HG02678 (cell line): ENCODE results near the gene ADGRL2.

Experiments
- ATAC-seq: cut with Tn5 transposase; IDR thresholded peaks from one replicate; pipeline ENCODE4 v1.9.1; 2021; ENCODE audit warnings: mild to moderate bottlenecking, moderate library complexity; ENCODE audit not compliant: unreplicated experiment

The ADGRL2 gene

GRCh38 chr1:81899214-81899821 is 98.6 kb downstream of the ADGRL2 start:
- ATAC-seq: no peak

GRCh38 chr1:81907575-81907974 is 106.8 kb downstream of the ADGRL2 start:
- no peak for ATAC-seq

DNA sequence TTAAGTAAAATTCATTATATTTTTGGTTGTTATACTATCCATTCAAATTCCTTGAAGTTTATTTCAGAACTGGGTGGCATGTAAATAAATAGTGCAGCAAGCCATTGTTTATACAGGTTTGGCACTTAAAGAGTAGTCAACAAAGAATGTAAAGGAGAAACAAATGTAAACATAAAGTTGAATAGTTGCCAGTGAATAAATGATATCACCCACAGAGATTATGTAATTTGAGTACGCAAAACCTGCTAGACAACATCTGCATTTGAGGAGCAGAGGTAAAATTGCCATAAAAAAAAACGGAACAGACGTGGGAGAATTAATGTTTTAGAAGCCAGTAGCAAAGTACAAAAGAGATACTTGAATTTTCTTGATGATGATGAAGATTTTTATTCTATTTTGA is 111.6 kb downstream of the ADGRL2 start:
- no peak for ATAC-seq

DNA sequence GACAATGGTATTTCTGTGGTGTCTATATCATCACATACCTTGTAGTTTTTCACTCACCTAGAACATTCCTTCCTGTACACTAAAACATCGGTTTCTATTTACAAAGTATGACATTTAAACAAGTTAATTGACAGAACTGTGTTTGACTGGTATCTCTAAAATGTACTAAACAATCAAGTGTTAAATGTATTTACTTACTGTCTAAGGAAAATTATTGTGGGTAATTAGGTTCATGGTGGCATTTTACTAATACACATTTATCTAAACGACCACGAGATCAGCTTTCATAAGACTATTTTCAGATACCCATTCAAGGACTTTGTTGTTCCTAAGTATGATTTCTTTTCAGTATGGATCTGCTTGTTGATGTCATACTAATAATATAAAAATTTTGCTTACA is 115.2 kb downstream of the ADGRL2 start:
- ATAC-seq: no peak

- ATAC-seq: no peak
Measured at GRCh38 chr1:81920245-81920740, 119.6 kb downstream of the ADGRL2 start.

DNA sequence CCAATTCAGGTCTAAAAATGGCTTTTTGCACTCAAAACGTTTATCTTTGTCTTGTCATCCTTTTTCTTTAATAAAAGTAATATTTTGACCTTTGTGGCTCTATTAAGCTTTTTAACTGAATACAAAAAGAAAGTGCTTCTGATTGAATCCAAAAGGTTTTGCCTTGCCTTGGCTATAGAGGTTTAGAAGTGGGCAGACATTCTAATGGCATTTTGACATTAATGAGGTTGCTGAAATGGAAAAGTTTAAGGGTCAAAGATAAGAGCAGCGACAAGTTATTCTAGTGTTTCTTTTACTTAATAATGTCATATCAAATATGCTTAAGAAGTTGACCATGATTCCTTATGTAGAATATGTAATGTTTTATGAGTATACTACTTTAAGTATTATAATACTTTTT is 120.2 kb downstream of the ADGRL2 start:
- no peak for ATAC-seq

DNA sequence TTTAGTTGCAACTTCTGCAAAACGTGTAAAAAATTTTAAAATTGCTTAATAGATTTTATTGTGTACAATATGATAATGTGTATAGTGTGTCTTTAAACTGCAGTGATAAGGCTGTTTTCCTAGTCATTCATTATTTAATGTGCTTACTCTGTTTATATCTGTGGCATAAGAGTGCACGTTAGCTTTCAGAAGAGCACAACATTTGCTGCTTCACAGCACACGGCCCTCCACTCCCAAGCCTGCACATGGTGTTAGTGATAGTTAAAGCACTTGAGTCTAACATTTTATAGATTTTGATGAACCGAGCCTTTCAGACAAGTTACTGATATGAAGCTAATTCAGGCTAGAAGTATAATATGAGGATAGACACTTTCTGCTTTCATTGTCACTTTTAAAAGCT is 120.6 kb downstream of the ADGRL2 start:
- no peak for ATAC-seq

DNA sequence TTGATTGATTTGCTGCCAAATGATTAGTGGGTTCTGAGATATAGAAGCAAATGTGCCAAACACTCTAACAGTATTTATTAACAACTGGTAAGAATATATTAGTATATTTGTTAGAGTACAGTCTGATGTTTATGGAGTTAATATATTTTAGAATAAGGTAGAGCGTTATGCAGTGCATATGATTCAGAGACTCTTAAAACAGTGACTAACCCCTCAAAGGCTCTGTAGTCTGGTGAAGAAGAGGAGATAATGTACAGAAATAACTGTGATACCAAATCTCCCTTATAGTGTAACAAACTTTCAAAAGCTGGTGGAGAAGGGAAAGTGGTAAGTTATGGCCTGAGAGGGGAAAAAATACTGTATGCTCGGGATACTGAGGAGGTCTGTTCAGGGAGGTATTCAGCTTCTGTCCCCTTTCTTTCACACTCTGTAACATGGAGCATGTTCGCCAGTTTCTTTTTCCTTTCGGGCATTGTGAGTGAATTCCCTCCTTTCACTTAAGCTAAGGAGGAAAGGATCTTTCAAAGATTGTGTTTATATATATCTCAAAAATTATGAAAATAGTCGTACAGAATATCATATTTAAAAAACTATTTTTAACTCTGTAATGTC is 121.2 kb downstream of the ADGRL2 start:
- ATAC-seq: no peak

- ATAC-seq: no peak
Measured at GRCh38 chr1:81922955-81923354, 122.2 kb downstream of the ADGRL2 start.

DNA sequence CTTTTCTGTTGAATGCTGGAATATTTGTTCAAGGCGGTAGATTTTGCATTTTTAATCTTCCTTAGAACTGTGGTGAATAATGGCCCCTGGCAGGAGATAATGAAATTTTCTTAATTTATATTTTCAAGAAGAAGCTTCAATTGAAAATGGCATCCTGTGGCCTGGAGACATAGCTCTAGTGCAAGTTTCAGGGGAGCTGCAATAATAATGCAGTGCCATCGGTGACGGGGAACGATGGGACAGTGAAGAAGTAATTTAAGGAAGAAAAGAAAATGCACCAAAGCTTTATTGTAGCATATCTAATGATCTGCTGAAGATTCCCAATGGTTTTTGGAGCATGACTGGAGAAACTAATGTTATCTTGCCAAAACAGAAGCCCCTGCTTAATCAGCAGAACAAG is 128.4 kb downstream of the ADGRL2 start:
- no peak for ATAC-seq

- ATAC-seq: no peak
Measured at GRCh38 chr1:81936853-81937252, 136.1 kb downstream of the ADGRL2 start.

GRCh38 chr1:81937791-81938450 is 137.2 kb downstream of the ADGRL2 start:
- no peak for ATAC-seq

DNA sequence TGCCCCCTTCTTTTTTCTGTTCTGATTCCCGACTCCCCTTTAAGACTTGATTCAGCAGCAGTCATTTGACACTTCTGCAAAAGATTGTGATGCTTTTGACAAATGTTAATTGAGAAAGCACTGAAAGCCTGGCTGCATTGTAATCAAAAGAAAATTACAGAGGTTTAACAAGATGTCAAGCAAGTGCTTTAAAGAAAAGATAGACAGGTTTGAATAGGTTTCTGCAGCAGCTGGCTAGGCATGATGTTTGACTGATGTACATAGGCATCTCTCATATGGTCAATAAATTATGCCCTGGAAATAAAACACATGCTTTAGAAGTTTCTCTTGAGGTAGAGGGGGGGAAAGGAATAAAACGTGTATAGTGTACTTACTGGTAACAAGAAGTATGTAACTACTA is 147.8 kb downstream of the ADGRL2 start:
- ATAC-seq: no peak

DNA sequence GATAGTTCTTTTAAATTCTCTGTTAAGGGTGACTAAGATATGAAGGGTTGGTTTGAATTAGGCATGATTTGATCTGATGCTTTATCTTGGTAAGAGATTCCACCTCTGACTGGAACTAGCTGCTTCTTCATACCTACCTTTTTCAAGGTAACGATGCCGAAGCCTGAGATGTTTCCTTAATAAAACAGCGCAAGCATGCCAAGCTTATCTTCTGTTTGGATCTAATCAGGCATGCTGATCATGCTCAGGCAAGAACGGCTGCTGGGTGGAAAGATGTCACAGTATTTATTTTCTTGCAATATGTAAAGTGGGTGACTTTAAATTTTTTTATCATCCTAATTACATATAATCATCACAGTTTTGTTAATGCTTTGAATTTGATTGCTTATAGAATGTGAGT is 148.7 kb downstream of the ADGRL2 start:
- no peak for ATAC-seq

DNA sequence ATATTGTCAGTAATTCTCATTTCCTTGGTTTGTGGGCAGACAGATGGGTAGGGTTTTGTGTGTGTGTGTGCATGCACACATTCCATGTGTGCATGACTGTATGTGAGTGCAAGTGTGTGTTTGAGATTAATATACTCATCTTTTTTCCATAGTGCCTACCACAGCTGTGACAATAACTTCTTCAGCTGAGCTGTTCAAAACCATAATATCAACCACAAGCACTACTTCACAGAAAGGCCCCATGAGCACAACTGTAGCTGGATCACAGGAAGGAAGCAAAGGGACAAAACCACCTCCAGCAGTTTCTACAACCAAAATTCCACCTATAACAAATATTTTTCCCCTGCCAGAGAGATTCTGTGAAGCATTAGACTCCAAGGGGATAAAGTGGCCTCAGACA is 149.3 kb downstream of the ADGRL2 start:
- no peak for ATAC-seq

DNA sequence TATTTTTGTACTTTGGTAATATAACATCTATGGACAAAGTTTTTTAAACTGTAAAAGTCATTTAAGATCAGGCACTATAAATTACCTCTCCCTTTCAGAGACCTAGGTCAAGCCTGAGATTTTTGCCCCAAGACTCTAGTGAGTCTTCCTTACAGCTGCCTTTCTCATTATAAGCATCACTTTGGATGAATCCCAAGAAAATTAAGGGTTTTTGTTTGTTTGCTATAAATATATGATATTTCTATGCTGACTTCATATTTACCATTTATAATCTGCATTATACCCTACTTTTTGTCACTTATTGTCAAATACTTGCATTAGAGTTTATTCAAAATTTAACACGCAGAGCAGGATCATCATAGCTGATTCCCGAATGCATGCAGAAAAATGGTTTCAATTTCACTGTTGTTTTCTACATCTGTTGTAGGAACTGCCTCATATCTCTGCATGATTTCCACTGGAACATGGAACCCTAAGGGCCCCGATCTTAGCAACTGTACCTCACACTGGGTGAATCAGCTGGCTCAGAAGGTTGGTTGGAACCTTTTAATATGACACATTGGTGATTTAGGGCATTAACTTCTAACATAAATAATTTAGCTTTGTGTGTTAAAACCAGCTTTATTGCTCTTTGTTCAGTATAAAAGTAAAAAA is 150.0 kb downstream of the ADGRL2 start:
- no peak for ATAC-seq

GRCh38 chr1:81954534-81955020 is 153.8 kb downstream of the ADGRL2 start:
- ATAC-seq: no peak

DNA sequence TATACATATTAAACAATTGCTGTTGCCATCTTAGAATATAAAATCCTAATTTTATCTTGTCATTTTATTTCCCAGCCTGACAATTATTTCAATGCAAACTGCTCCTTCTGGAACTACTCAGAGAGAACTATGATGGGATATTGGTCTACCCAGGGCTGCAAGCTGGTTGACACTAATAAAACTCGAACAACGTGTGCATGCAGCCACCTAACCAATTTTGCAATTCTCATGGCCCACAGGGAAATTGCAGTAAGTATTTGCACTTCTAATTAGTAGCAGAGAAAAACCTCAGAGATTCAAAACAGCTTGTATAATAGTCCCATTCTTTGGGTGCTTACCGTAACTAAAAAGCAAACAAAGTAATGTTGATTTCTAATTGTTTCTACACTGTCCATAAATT is 167.2 kb downstream of the ADGRL2 start:
- no peak for ATAC-seq

GRCh38 chr1:81970416-81970815 is 169.7 kb downstream of the ADGRL2 start:
- ATAC-seq: no peak

DNA sequence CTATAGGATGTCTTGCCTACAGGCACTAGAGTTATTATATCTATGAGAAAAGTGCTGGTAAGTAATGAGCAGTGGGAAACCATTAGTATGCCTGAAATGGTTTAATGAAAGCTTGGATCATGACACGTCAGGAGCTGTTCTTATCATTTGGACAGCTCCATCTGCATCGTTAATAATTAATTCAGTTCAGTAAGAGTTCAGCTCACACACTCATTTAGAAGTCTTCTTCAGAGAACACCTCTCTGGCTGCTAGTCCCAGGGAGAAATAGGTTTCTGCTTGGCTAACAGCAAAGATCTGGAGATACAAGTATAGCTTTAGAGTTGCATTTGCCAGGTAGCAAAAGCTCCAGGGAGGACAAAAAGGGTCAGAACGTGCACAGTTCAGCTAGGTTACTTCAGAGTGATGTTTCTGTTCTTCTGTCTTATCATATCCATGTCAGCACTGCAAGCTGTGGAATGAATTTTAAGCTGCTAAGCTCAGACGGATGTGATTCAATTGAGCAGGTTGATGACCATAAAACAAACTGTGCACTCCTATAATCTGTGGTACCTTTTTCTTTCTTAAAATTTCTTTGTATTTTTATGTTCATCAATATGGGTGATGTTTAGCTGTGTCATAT is 173.6 kb downstream of the ADGRL2 start:
- no peak for ATAC-seq

DNA sequence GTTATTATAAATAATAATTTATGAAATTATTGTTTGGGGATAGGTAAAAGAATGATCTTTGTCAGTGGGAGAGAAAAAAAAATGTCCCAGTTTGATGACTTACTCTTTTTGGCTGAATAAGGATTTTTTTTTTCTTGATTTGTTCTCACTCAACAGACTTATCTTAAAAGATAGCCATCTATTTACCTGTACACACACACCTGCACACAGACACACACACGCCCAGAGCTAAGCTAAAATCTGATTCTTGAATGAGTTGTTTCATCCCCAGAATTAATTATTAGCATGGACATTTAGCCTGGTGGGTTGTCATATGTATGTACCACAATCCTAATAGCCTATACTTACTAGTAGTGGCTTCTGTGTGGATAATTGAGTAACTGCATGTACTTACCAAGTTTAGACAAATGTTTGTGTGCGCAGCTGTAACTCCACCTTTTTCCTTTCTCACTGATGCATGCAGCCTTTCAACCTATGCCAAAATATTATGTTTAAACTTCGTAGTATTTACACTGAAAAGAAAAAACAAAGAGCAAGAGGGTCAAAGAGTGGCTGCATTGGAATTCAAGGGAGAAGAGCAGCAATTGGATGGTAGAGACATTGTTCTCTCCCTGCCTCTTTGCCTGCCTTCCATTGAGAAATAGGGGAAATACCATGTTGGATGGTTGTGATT is 174.3 kb downstream of the ADGRL2 start:
- ATAC-seq: no peak
